GM12872 (cell line): ENCODE measurements around the gene HTR3B.

Experiments
- CTCF ChIP-seq: IDR thresholded peaks from 3 replicates; pipeline ENCODE4 v1.5.1; 2011; ENCODE audit warnings: low read depth, mild to moderate bottlenecking, low read length, moderate library complexity; ENCODE audit not compliant: insufficient read depth

The HTR3B gene, protein sequence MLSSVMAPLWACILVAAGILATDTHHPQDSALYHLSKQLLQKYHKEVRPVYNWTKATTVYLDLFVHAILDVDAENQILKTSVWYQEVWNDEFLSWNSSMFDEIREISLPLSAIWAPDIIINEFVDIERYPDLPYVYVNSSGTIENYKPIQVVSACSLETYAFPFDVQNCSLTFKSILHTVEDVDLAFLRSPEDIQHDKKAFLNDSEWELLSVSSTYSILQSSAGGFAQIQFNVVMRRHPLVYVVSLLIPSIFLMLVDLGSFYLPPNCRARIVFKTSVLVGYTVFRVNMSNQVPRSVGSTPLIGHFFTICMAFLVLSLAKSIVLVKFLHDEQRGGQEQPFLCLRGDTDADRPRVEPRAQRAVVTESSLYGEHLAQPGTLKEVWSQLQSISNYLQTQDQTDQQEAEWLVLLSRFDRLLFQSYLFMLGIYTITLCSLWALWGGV

GRCh38 chr11:113904379-113905101 is at the start of gene HTR3B:
TSS of gene HTR3B (plus strand) at chr11:113904796. CDS start at chr11:113904934, 138 bp downstream.
- no peak for TF ChIP-seq CTCF

DNA sequence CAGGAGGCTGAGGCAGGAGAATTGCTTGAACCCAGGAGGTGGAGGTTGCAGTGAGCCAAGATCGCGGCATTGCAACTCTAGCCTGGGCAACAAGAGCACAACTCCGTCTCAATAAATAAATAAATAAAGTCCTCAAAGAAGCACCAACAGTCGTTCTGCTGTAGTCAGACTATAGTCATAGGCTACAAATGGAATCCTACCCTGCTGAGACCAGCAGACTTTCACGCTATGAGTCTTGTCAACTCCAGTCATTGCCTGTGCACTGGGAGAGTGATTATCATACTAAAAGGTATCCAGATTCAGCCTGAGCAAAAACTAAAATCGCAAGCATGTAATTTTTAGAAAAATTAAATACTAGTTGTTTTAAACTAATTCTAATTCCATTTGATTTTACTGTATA is 48.8 kb upstream of the HTR3B start:
- no peak for TF ChIP-seq CTCF

- TF ChIP-seq CTCF: no peak
Measured at GRCh38 chr11:113856966-113857759, 47.4 kb upstream of the HTR3B start.

GRCh38 chr11:113859665-113860064 is 44.9 kb upstream of the HTR3B start:
- TF ChIP-seq CTCF: no peak

DNA sequence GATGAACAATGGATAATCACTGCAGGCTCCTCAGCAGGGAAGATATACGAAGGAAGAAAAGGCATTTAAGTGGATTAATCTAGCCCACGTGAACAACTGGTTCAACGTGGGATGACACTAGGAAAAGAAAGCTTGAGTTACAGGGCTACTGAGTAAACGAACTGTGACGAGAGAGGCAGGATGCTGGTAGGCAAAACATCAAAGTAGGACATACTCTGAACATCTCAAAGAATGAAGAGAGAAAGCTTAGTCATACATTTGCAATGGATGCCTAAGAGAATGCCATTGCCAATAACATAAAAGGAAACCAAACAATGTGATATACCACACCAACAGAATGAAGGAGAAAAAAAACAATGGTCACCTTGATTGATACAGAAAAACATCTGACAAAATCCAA is 42.2 kb upstream of the HTR3B start:
- no peak for TF ChIP-seq CTCF

GRCh38 chr11:113864410-113864809 is 40.2 kb upstream of the HTR3B start:
- TF ChIP-seq CTCF: no peak

- no peak for TF ChIP-seq CTCF
Measured at GRCh38 chr11:113865873-113866272, 38.7 kb upstream of the HTR3B start.
